Activated T-helper 17 cell treated with anti-CD3 and anti-CD28 coated beads, Interleukin-2, amount 50 U/mL, for 72 hours (primary cell): Measurements from ENCODE around the gene MORN5. TPM values are rescaled to one million over a fixed set of nuclear protein-coding genes. Genes with fewer than 3 reads are reported as not detected.

Experiments used
- ATAC-seq: fragments of 150-1000 bp; cut with Tn5 transposase; replicated peaks from 2 replicates; pipeline ENCODE4 v1.10.0; 2021; ENCODE audit warnings: mild to moderate bottlenecking, moderate library complexity
- H3K27ac Mint-ChIP-seq: one replicate; pipeline ENCODE4 v1.8.0; 2022; ENCODE audit warnings: mixed read lengths
- H3K27me3 Mint-ChIP-seq: one replicate; pipeline ENCODE4 v1.8.0; 2022; ENCODE audit warnings: mixed read lengths
- H3K36me3 Mint-ChIP-seq: one replicate; pipeline ENCODE4 v1.8.0; 2022; ENCODE audit warnings: low read depth, mild to moderate bottlenecking, mixed read lengths
- H3K4me1 Mint-ChIP-seq: one replicate; pipeline ENCODE4 v1.8.0; 2022; ENCODE audit warnings: mixed read lengths
- H3K4me3 Mint-ChIP-seq: one replicate; pipeline ENCODE4 v1.8.0; 2022; ENCODE audit warnings: mild to moderate bottlenecking, mixed read lengths
- H3K9me3 Mint-ChIP-seq: one replicate; pipeline ENCODE4 v1.8.0; 2022; ENCODE audit warnings: mixed read lengths
- total RNA-seq, 2 donors: library from RNA; stranded (reverse); gene quantifications; one replicate each; pipeline ENCODE4 v1.2.3, GENCODE V29; 2022

Gene MORN5
- total RNA-seq, 2 donors from 2014 or later = not detected

- H3K27me3 Mint-ChIP-seq = no peaks in the 10 kb centered on the region
- no peak overlapping the region for H3K27ac Mint-ChIP-seq
- ATAC-seq = no peak
- no peaks in the 10 kb centered on the region for H3K4me1 Mint-ChIP-seq
- no peak overlapping the region for H3K4me3 Mint-ChIP-seq
- peaks cover 79% of the 10 kb centered on the region for H3K36me3 Mint-ChIP-seq
- H3K9me3 Mint-ChIP-seq = no peaks in the 10 kb centered on the region
Observed at GRCh38 chr9:122144836-122145591, 14.7 kb upstream of the MORN5 start.

- H3K27ac Mint-ChIP-seq = no peak overlapping the region
- H3K4me3 Mint-ChIP-seq = no peak overlapping the region
- peaks cover 84% of the 10 kb centered on the region for H3K36me3 Mint-ChIP-seq
- no peaks in the 10 kb centered on the region for H3K9me3 Mint-ChIP-seq
- no peaks in the 10 kb centered on the region for H3K27me3 Mint-ChIP-seq
- ATAC-seq = no peak
- no peaks in the 10 kb centered on the region for H3K4me1 Mint-ChIP-seq
Observed at GRCh38 chr9:122145592-122145863, 14.2 kb upstream of the MORN5 start.

- peaks cover 67% of the 10 kb centered on the region for H3K36me3 Mint-ChIP-seq
- H3K27ac Mint-ChIP-seq = no peak overlapping the region
- ATAC-seq = no peak
- H3K4me1 Mint-ChIP-seq = peaks cover 4% of the 10 kb centered on the region
- H3K9me3 Mint-ChIP-seq = no peaks in the 10 kb centered on the region
- no peak overlapping the region for H3K4me3 Mint-ChIP-seq
- no peaks in the 10 kb centered on the region for H3K27me3 Mint-ChIP-seq
Observed at GRCh38 chr9:122151267-122151828, 8.4 kb upstream of the MORN5 start.

GRCh38 chr9:122155796-122156195 is 3.9 kb upstream of the MORN5 start:
- H3K4me1 Mint-ChIP-seq = peaks cover 22% of the 10 kb centered on the region

GRCh38 chr9:122158202-122158601 is 1.5 kb upstream of the MORN5 start:
- no peak for ATAC-seq
- Mint-ChIP-seq H3K27ac (no peak overlapping the region), H3K27me3 (peaks cover 4% of the 10 kb centered on the region), H3K4me3 (peak overlapping the region; percentile 84), H3K36me3 (peaks cover 10% of the 10 kb centered on the region), H3K9me3 (no peaks in the 10 kb centered on the region), H3K4me1 (peaks cover 22% of the 10 kb centered on the region)

More at GRCh38 chr9:122155796-122156195, 3.9 kb upstream of the MORN5 start:
- Mint-ChIP-seq H3K4me3 (no peak overlapping the region), H3K36me3 (peaks cover 29% of the 10 kb centered on the region), H3K27me3 (no peaks in the 10 kb centered on the region), H3K9me3 (no peaks in the 10 kb centered on the region), H3K27ac (no peak overlapping the region)
- no peak for ATAC-seq

GRCh38 chr9:122159925-122160246 is 178 bp downstream of the MORN5 start:
- ATAC-seq = no peak
- H3K27ac Mint-ChIP-seq = peak overlapping the region; percentile 92
- H3K27me3 Mint-ChIP-seq = peaks cover 17% of the 10 kb centered on the region
- H3K4me1 Mint-ChIP-seq = peaks cover 22% of the 10 kb centered on the region
- peaks cover 6% of the 10 kb centered on the region for H3K36me3 Mint-ChIP-seq
- peak overlapping the region; percentile 84 for H3K4me3 Mint-ChIP-seq
- H3K9me3 Mint-ChIP-seq = no peaks in the 10 kb centered on the region

- Mint-ChIP-seq H3K9me3 (no peaks in the 10 kb centered on the region), H3K36me3 (peaks cover 6% of the 10 kb centered on the region), H3K4me3 (no peak overlapping the region), H3K4me1 (peaks cover 10% of the 10 kb centered on the region), H3K27ac (no peak overlapping the region), H3K27me3 (peaks cover 21% of the 10 kb centered on the region)
- ATAC-seq = no peak
Observed at GRCh38 chr9:122162415-122162814, 2.7 kb downstream of the MORN5 start.

- Mint-ChIP-seq H3K9me3 (no peaks in the 10 kb centered on the region), H3K4me1 (no peaks in the 10 kb centered on the region)
- ATAC-seq = no peak
Observed at GRCh38 chr9:122164286-122164685, 4.6 kb downstream of the MORN5 start.

GRCh38 chr9:122168356-122168755 is 8.6 kb downstream of the MORN5 start:
- Mint-ChIP-seq H3K9me3 (no peaks in the 10 kb centered on the region), H3K4me1 (no peaks in the 10 kb centered on the region), H3K27ac (no peak overlapping the region), H3K36me3 (no peaks in the 10 kb centered on the region), H3K4me3 (no peak overlapping the region), H3K27me3 (peaks cover 42% of the 10 kb centered on the region)
- ATAC-seq = no peak

More at GRCh38 chr9:122164286-122164685, 4.6 kb downstream of the MORN5 start:
- peaks cover 6% of the 10 kb centered on the region for H3K36me3 Mint-ChIP-seq
- H3K27ac Mint-ChIP-seq = no peak overlapping the region
- H3K27me3 Mint-ChIP-seq = peaks cover 27% of the 10 kb centered on the region
- H3K4me3 Mint-ChIP-seq = no peak overlapping the region

GRCh38 chr9:122172131-122172530 is 12.4 kb downstream of the MORN5 start:
- no peak for ATAC-seq

GRCh38 chr9:122173670-122174069 is 14.0 kb downstream of the MORN5 start:
- H3K27ac Mint-ChIP-seq = no peak overlapping the region
- no peak overlapping the region for H3K4me3 Mint-ChIP-seq
- H3K9me3 Mint-ChIP-seq = no peaks in the 10 kb centered on the region
- ATAC-seq = no peak
- H3K4me1 Mint-ChIP-seq = no peaks in the 10 kb centered on the region
- H3K27me3 Mint-ChIP-seq = peaks cover 39% of the 10 kb centered on the region
- no peaks in the 10 kb centered on the region for H3K36me3 Mint-ChIP-seq

More at GRCh38 chr9:122172131-122172530, 12.4 kb downstream of the MORN5 start:
- Mint-ChIP-seq H3K4me3 (no peak overlapping the region), H3K36me3 (no peaks in the 10 kb centered on the region), H3K27me3 (peaks cover 46% of the 10 kb centered on the region), H3K9me3 (no peaks in the 10 kb centered on the region), H3K4me1 (no peaks in the 10 kb centered on the region), H3K27ac (no peak overlapping the region)

GRCh38 chr9:122176916-122177315 is 17.2 kb downstream of the MORN5 start:
- H3K36me3 Mint-ChIP-seq = no peaks in the 10 kb centered on the region
- H3K27me3 Mint-ChIP-seq = peaks cover 28% of the 10 kb centered on the region
- H3K4me1 Mint-ChIP-seq = no peaks in the 10 kb centered on the region
- no peak overlapping the region for H3K27ac Mint-ChIP-seq
- no peaks in the 10 kb centered on the region for H3K9me3 Mint-ChIP-seq
- H3K4me3 Mint-ChIP-seq = no peak overlapping the region
- no peak for ATAC-seq

- H3K9me3 Mint-ChIP-seq = no peaks in the 10 kb centered on the region
- H3K27me3 Mint-ChIP-seq = peaks cover 23% of the 10 kb centered on the region
- H3K27ac Mint-ChIP-seq = no peak overlapping the region
- H3K36me3 Mint-ChIP-seq = no peaks in the 10 kb centered on the region
- no peak for ATAC-seq
- no peak overlapping the region for H3K4me3 Mint-ChIP-seq
- H3K4me1 Mint-ChIP-seq = no peaks in the 10 kb centered on the region
Observed at GRCh38 chr9:122179054-122179689, 19.5 kb downstream of the MORN5 start.

- no peaks in the 10 kb centered on the region for H3K9me3 Mint-ChIP-seq
Observed at GRCh38 chr9:122179690-122180074, 20.0 kb downstream of the MORN5 start.

GRCh38 chr9:122180633-122181032 is 20.9 kb downstream of the MORN5 start:
- Mint-ChIP-seq H3K4me3 (no peak overlapping the region), H3K4me1 (no peaks in the 10 kb centered on the region), H3K36me3 (no peaks in the 10 kb centered on the region), H3K27me3 (peaks cover 11% of the 10 kb centered on the region), H3K27ac (no peak overlapping the region), H3K9me3 (no peaks in the 10 kb centered on the region)
- ATAC-seq = no peak

More at GRCh38 chr9:122179690-122180074, 20.0 kb downstream of the MORN5 start:
- H3K4me1 Mint-ChIP-seq = no peaks in the 10 kb centered on the region
- H3K27me3 Mint-ChIP-seq = peaks cover 19% of the 10 kb centered on the region
- H3K27ac Mint-ChIP-seq = no peak overlapping the region
- ATAC-seq = no peak
- H3K4me3 Mint-ChIP-seq = no peak overlapping the region
- H3K36me3 Mint-ChIP-seq = no peaks in the 10 kb centered on the region
